Suprapubic skin (tissue), 4 donors: ENCODE results near the gene SORCS3. TPM values are rescaled to one million over a fixed set of nuclear protein-coding genes. Genes with fewer than 3 reads are reported as not detected.

ENCODE experiments used
- DNase-seq, 2 donors: peaks; one replicate each; pipeline ENCODE4 v3.0.0-alpha.2; 2019; ENCODE audit warnings: low spot score in 2 of 2
- H3K27ac ChIP-seq: fragments of 200-600 bp; sonication (generic); one replicate; pipeline ENCODE4 v1.5.1; 2019
- H3K27me3 ChIP-seq: fragments of 200-600 bp; sonication (generic); one replicate; pipeline ENCODE4 v1.5.1; 2019
- H3K36me3 ChIP-seq: fragments of 200-600 bp; sonication (generic); one replicate; pipeline ENCODE4 v1.5.1; 2019
- H3K4me1 ChIP-seq: fragments of 200-600 bp; sonication (generic); one replicate; pipeline ENCODE4 v1.5.1; 2019
- H3K4me3 ChIP-seq: fragments of 200-600 bp; sonication (generic); one replicate; pipeline ENCODE4 v1.5.1; 2019; ENCODE audit warnings: mild to moderate bottlenecking
- H3K9me3 ChIP-seq: fragments of 200-600 bp; sonication (generic); one replicate; pipeline ENCODE4 v1.5.1; 2019
- EP300 ChIP-seq: sonication (generic); formaldehyde crosslinking; IDR thresholded peaks from one replicate; pipeline ENCODE4 v1.6.1; 2017; ENCODE audit warnings: antibody characterized with exemption
- POLR2A ChIP-seq, 2 donors: fragments of 450-650 bp; IDR thresholded peaks; one replicate each; pipeline ENCODE4 v1.6.1; 2017; ENCODE audit warnings: antibody characterized with exemption in 2 of 2, mild to moderate bottlenecking in 2 of 2, moderate library complexity in 2 of 2
- POLR2AphosphoS5 ChIP-seq, 3 donors: sonication (generic); formaldehyde crosslinking; IDR thresholded peaks; one replicate each; pipeline ENCODE4 v1.6.1; 2017; ENCODE audit warnings: antibody characterized with exemption in 3 of 3
- WGBS: methylation state at CpG from one replicate; pipeline ENCODE4 v1.1.5; 2018; 5-methylcytosine and 5-hydroxymethylcytosine counted together
- total RNA-seq, 4 donors: library from RNA; depleted of rRNA; stranded (reverse); fragments of >200 nt; gene quantifications; one replicate each; pipeline ENCODE4 v1.1.0, GENCODE V29; 2016
- TF ChIP-seq, protein P1 (sequence below), 2 donors: fragments of 200-600 bp in 1 of 2; fragments of 450-650 bp in 1 of 2; sonication (generic) in 1 of 2; IDR thresholded peaks; one replicate each; pipeline ENCODE4 v1.5.1; 2016 to 2019; ENCODE audit warnings: antibody characterized with exemption in 2 of 2, mild to moderate bottlenecking in 1 of 2, moderate library complexity in 1 of 2

The SORCS3 gene
- total RNA-seq, 4 donors from 2014 or later = 0.16 to 0.19 (median 0.18) TPM

DNA sequence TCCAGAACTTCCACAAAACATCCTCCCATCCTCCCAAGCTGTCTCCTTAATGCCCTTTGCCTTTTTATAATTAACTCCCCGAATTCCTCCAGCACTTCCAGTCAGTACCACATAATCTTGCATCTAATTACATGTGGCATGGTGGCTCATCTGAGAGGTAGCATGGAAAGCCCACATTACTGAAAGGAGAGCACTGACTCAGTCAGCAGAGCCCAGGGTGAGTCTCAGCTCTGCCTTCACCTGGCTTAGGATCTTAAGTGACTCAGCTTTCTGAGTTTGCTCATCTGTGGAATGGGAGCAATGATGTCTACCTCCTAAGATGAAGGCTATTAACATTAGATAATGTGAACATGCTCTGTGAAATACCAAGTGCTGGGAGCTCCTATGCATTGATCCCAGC is 433.9 kb downstream of the SORCS3 start:
- no peak for DNase-seq
- no peaks in the 10 kb centered on the region for H3K27me3 ChIP-seq
- H3K4me1 ChIP-seq = no peaks in the 10 kb centered on the region
- TF ChIP-seq POLR2A (IDR thresholded peaks at IDR 0.05) = no peak
- TF ChIP-seq, protein P1, sequence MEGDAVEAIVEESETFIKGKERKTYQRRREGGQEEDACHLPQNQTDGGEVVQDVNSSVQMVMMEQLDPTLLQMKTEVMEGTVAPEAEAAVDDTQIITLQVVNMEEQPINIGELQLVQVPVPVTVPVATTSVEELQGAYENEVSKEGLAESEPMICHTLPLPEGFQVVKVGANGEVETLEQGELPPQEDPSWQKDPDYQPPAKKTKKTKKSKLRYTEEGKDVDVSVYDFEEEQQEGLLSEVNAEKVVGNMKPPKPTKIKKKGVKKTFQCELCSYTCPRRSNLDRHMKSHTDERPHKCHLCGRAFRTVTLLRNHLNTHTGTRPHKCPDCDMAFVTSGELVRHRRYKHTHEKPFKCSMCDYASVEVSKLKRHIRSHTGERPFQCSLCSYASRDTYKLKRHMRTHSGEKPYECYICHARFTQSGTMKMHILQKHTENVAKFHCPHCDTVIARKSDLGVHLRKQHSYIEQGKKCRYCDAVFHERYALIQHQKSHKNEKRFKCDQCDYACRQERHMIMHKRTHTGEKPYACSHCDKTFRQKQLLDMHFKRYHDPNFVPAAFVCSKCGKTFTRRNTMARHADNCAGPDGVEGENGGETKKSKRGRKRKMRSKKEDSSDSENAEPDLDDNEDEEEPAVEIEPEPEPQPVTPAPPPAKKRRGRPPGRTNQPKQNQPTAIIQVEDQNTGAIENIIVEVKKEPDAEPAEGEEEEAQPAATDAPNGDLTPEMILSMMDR (IDR thresholded peaks at IDR 0.05) = no peak
- 35% methylated on average over 1 of the region's 1 CpG for WGBS
- no peak overlapping the region for H3K4me3 ChIP-seq
- H3K27ac ChIP-seq = no peak overlapping the region
- no peaks in the 10 kb centered on the region for H3K9me3 ChIP-seq
- H3K36me3 ChIP-seq = no peaks in the 10 kb centered on the region

DNA sequence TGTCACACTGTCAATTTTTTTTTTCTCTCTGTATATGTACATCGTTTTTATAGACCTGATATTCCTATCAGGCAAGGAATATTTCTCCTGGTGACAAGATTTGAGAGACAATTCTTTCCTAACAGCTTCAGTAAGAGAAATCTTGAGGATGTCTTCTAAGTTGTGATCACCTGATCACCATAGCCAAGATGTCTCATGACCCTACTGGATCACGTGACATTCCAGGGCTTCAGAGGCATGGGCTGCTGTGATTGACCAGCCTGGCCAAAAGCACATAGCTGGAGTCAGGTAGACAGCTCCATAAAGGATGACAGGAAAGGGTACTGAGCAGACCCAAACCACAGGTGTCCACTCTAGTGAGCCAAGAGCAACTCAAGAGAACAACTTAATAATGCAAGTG is 444.9 kb downstream of the SORCS3 start:
- Histone ChIP-seq H3K27me3 (no peaks in the 10 kb centered on the region), H3K27ac (no peak overlapping the region), H3K36me3 (no peaks in the 10 kb centered on the region), H3K9me3 (no peaks in the 10 kb centered on the region), H3K4me1 (no peaks in the 10 kb centered on the region), H3K4me3 (no peak overlapping the region)
- DNase-seq = no peak
- TF ChIP-seq, protein P1 (IDR thresholded peaks at IDR 0.05) = no peak
- no peak for TF ChIP-seq POLR2AphosphoS5 (IDR thresholded peaks at IDR 0.05)
- no peak for TF ChIP-seq POLR2A (IDR thresholded peaks at IDR 0.05)
- TF ChIP-seq EP300 = no peak
- WGBS = 79% methylated on average over 2 of the region's 2 CpGs

GRCh38 chr10:105094048-105094447 is 453.0 kb downstream of the SORCS3 start:
- Histone ChIP-seq H3K9me3 (no peaks in the 10 kb centered on the region), H3K27ac (no peak overlapping the region), H3K27me3 (no peaks in the 10 kb centered on the region), H3K4me3 (no peak overlapping the region), H3K4me1 (no peaks in the 10 kb centered on the region), H3K36me3 (no peaks in the 10 kb centered on the region)
- TF ChIP-seq POLR2AphosphoS5 (IDR thresholded peaks at IDR 0.05) (no peak), EP300 (no peak), POLR2A (IDR thresholded peaks at IDR 0.05) (no peak)
- TF ChIP-seq, protein P1 (IDR thresholded peaks at IDR 0.05) = no peak
- no peak for DNase-seq
- WGBS = 67% methylated on average over 1 of the region's 1 CpG

DNA sequence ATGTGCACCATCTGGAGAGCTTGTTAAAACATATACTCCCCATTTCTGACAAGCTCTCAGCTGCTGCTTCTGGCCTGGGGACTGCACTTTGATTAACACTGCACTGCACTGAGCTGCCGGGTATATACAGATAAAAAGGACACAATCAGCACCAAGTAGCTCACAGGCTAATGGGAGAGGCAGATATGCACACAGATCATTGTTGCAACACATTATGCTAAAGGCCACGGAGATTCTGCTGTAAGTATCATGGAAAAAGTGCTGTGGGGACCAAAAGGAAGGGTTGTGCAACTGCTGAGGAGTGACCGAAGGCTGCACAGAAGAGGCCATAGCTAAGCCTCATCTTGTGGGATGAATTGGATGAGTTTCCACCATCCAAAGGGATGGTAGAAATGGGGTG is 455.2 kb downstream of the SORCS3 start:
- 74% methylated on average over 3 of the region's 3 CpGs for WGBS
- H3K4me3 ChIP-seq = no peak overlapping the region
- no peaks in the 10 kb centered on the region for H3K9me3 ChIP-seq
- no peaks in the 10 kb centered on the region for H3K36me3 ChIP-seq
- no peak for DNase-seq
- TF ChIP-seq, protein P1 (IDR thresholded peaks at IDR 0.05) = no peak
- TF ChIP-seq POLR2A (IDR thresholded peaks at IDR 0.05) (no peak), EP300 (no peak), POLR2AphosphoS5 (IDR thresholded peaks at IDR 0.05) (no peak)
- no peak overlapping the region for H3K27ac ChIP-seq
- H3K4me1 ChIP-seq = no peaks in the 10 kb centered on the region
- no peaks in the 10 kb centered on the region for H3K27me3 ChIP-seq

- Histone ChIP-seq H3K27ac (no peak overlapping the region), H3K4me3 (no peak overlapping the region), H3K36me3 (no peaks in the 10 kb centered on the region), H3K27me3 (no peaks in the 10 kb centered on the region), H3K4me1 (no peaks in the 10 kb centered on the region), H3K9me3 (no peaks in the 10 kb centered on the region)
- no peak for TF ChIP-seq POLR2AphosphoS5 (IDR thresholded peaks at IDR 0.05)
- no peak for TF ChIP-seq EP300
- TF ChIP-seq POLR2A (IDR thresholded peaks at IDR 0.05) = no peak
- TF ChIP-seq, protein P1 (IDR thresholded peaks at IDR 0.05) = no peak
- DNase-seq = no peak
- WGBS = 71% methylated on average over 6 of the region's 6 CpGs
Observed at GRCh38 chr10:105102977-105103376, 461.9 kb downstream of the SORCS3 start.
